Esophagus mucosa (tissue), 1 donor: Measurements from ENCODE around the gene KCNG2. TPM values are rescaled to one million over a fixed set of nuclear protein-coding genes. Genes with fewer than 3 reads are reported as not detected.
A peak's percentile ranks its signal among the peaks of the same experiment; 100 is the strongest.

ENCODE experiments used
- ATAC-seq: fragments of 200-7000 bp; cut with Tn5 transposase; one replicate; pipeline ENCODE4 v1.9.1; 2020
- total RNA-seq: library from RNA; stranded (reverse); gene quantifications from one replicate; pipeline ENCODE4 v1.2.4, GENCODE V29; 2023
- donor health status: DM: yes; HTN: yes; CAD: no.

The KCNG2 gene
- total RNA-seq, 1 donor from 2014 or later = 0.20 TPM

- no peak for ATAC-seq
Measured at GRCh38 chr18:79769698-79770500, 27.8 kb upstream of the KCNG2 start.

GRCh38 chr18:79770501-79770815 lies 27.3 kb upstream of the KCNG2 start:
- ATAC-seq = no peak

GRCh38 chr18:79770826-79771225 lies 26.9 kb upstream of the KCNG2 start:
- no peak for ATAC-seq

- ATAC-seq = no peak
Measured at GRCh38 chr18:79771446-79772107, 26.2 kb upstream of the KCNG2 start.

- ATAC-seq = no peak
Measured at GRCh38 chr18:79772108-79772864, 25.5 kb upstream of the KCNG2 start.

- peak; percentile 11 for ATAC-seq
Measured at GRCh38 chr18:79772865-79773696, 24.7 kb upstream of the KCNG2 start.

GRCh38 chr18:79774111-79774510 lies 23.6 kb upstream of the KCNG2 start:
- no peak for ATAC-seq

- ATAC-seq = no peak
Measured at GRCh38 chr18:79775441-79776221, 22.1 kb upstream of the KCNG2 start.

GRCh38 chr18:79776674-79777073 lies 21.1 kb upstream of the KCNG2 start:
- no peak for ATAC-seq

- no peak for ATAC-seq
Measured at GRCh38 chr18:79778291-79778791, 19.4 kb upstream of the KCNG2 start.

- ATAC-seq = no peak
Measured at GRCh38 chr18:79779021-79779699, 18.6 kb upstream of the KCNG2 start.

GRCh38 chr18:79779700-79780190 lies 18.0 kb upstream of the KCNG2 start:
- ATAC-seq = no peak

GRCh38 chr18:79780547-79780946 lies 17.2 kb upstream of the KCNG2 start:
- no peak for ATAC-seq

GRCh38 chr18:79781331-79781941 lies 16.3 kb upstream of the KCNG2 start:
- ATAC-seq = no peak

- ATAC-seq = no peak
Measured at GRCh38 chr18:79782566-79783308, 15.0 kb upstream of the KCNG2 start.

- ATAC-seq = no peak
Measured at GRCh38 chr18:79784071-79784913, 13.4 kb upstream of the KCNG2 start.

GRCh38 chr18:79784965-79785770 lies 12.6 kb upstream of the KCNG2 start:
- ATAC-seq = no peak

- no peak for ATAC-seq
Measured at GRCh38 chr18:79785831-79786230, 11.9 kb upstream of the KCNG2 start.
